HK-2 (cell line): ENCODE results near the gene HMGCS1.
"Not testable (repeated sequence)": the region's sequence is repeated elsewhere in the genome, so short reads cannot be mapped to it uniquely, and the experiment has no call there.

ENCODE experiments used
- DNase-seq: peaks from one replicate; pipeline ENCODE4 v3.0.0-alpha.2; 2018; ENCODE audit not compliant: unreplicated experiment

Gene HMGCS1

GRCh38 chr5:43274435-43275114, 38.6 kb downstream of the HMGCS1 start:
- no peak for DNase-seq

GRCh38 chr5:43273552-43273951, 39.7 kb downstream of the HMGCS1 start:
- no peak for DNase-seq

- no peak for DNase-seq
Measured at GRCh38 chr5:43270645-43271044, 42.6 kb downstream of the HMGCS1 start.

GRCh38 chr5:43268188-43268820, 44.9 kb downstream of the HMGCS1 start:
- DNase-seq: no peak

- not testable (repeated sequence) for DNase-seq
Measured at GRCh38 chr5:43262269-43262668, 50.9 kb downstream of the HMGCS1 start.

- no peak for DNase-seq
Measured at GRCh38 chr5:43258116-43258515, 55.1 kb downstream of the HMGCS1 start.

- peak; percentile 13 for DNase-seq
Measured at GRCh38 chr5:43256261-43256966, 56.8 kb downstream of the HMGCS1 start.

GRCh38 chr5:43255704-43256103, 57.5 kb downstream of the HMGCS1 start:
- DNase-seq: no peak

GRCh38 chr5:43251754-43252153, 61.5 kb downstream of the HMGCS1 start:
- no peak for DNase-seq

- DNase-seq: no peak
Measured at GRCh38 chr5:43245724-43246385, 67.4 kb downstream of the HMGCS1 start.

- no peak for DNase-seq
Measured at GRCh38 chr5:43244823-43245565, 68.2 kb downstream of the HMGCS1 start.

- no peak for DNase-seq
Measured at GRCh38 chr5:43243270-43243669, 69.9 kb downstream of the HMGCS1 start.

GRCh38 chr5:43242196-43242595, 71.0 kb downstream of the HMGCS1 start:
- no peak for DNase-seq
